MM.1S (cell line): Measurements from ENCODE around the gene SMARCA4.

Experiments
- DNase-seq: peaks from one replicate; pipeline ENCODE4 v3.0.0-alpha.2; 2015
- H2AFZ ChIP-seq: fragments of 300-600 bp; sonication (generic); 2 replicates; pipeline ENCODE4 v1.6.0; 2016; ENCODE audit warnings: antibody characterized with exemption, low read length
- H3F3A ChIP-seq: fragments of 300-600 bp; sonication (generic); 2 replicates; pipeline ENCODE4 v1.6.1; 2016; ENCODE audit warnings: mild to moderate bottlenecking, antibody characterized with exemption, low read length, moderate library complexity, mixed read lengths; ENCODE audit not compliant: insufficient read depth
- H3K27ac ChIP-seq: fragments of 300-600 bp; sonication (generic); 2 replicates; pipeline ENCODE4 v1.5.1; 2016; ENCODE audit warnings: mild to moderate bottlenecking, low read length
- H3K27me3 ChIP-seq: fragments of 300-600 bp; sonication (generic); replicated peaks from 2 replicates; pipeline ENCODE4 v1.6.0; 2016; ENCODE audit warnings: low read length; ENCODE audit not compliant: insufficient read depth
- H3K36me3 ChIP-seq: fragments of 300-600 bp; sonication (generic); replicated peaks from 2 replicates; pipeline ENCODE4 v1.6.1; 2016; ENCODE audit warnings: mild to moderate bottlenecking, low read length, mixed read lengths; ENCODE audit not compliant: insufficient read depth
- H3K4me1 ChIP-seq: fragments of 300-600 bp; sonication (generic); 2 replicates; pipeline ENCODE4 v1.6.1; 2016; ENCODE audit warnings: low read length, mixed read lengths
- H3K4me2 ChIP-seq: fragments of 300-600 bp; sonication (generic); 2 replicates; pipeline ENCODE4 v1.6.0; 2016; ENCODE audit warnings: low read depth, low read length
- H3K4me3 ChIP-seq: fragments of 300-600 bp; sonication (generic); 2 replicates; pipeline ENCODE4 v1.5.1; 2016; ENCODE audit warnings: low read length, mixed read lengths
- H3K79me2 ChIP-seq: fragments of 300-600 bp; sonication (generic); 2 replicates; pipeline ENCODE4 v1.6.1; 2016; ENCODE audit warnings: mixed run types, low read length, mixed read lengths
- H3K9ac ChIP-seq: fragments of 300-600 bp; sonication (generic); 2 replicates; pipeline ENCODE4 v1.6.1; 2016; ENCODE audit warnings: low read length, mixed read lengths
- H3K9me2 ChIP-seq: fragments of 300-600 bp; sonication (generic); replicated peaks from 2 replicates; pipeline ENCODE4 v1.6.1; 2016; ENCODE audit warnings: mild to moderate bottlenecking, low read length, mixed read lengths; ENCODE audit not compliant: insufficient read depth
- H3K9me3 ChIP-seq: fragments of 300-600 bp; sonication (generic); replicated peaks from 2 replicates; pipeline ENCODE4 v1.6.1; 2016; ENCODE audit warnings: mild to moderate bottlenecking, low read length, mixed read lengths; ENCODE audit not compliant: insufficient read depth
- H4K20me1 ChIP-seq: fragments of 300-600 bp; sonication (generic); 2 replicates; pipeline ENCODE4 v1.6.1; 2016; ENCODE audit warnings: mild to moderate bottlenecking, low read length, moderate library complexity, mixed read lengths; ENCODE audit not compliant: insufficient read depth
- CTCF ChIP-seq: fragments of 300-600 bp; sonication (generic); IDR thresholded peaks from 2 replicates; pipeline ENCODE4 v1.5.1; 2016; ENCODE audit warnings: antibody characterized with exemption, low read length, mixed read lengths
- EZH2 ChIP-seq: fragments of 300-600 bp; sonication (generic); optimal IDR thresholded peaks from 2 replicates; pipeline ENCODE3; 2017; ENCODE audit warnings: low read depth, mild to moderate bottlenecking, antibody characterized with exemption, low read length, mixed read lengths
- EZH2phosphoT487 ChIP-seq: fragments of 300-600 bp; sonication (generic); IDR thresholded peaks from 2 replicates; pipeline ENCODE4 v1.6.1; 2018; ENCODE audit warnings: antibody characterized with exemption, low read length

Gene SMARCA4

GRCh38 chr19:11090997-11091702, 130.3 kb downstream of the SMARCA4 start:
- Histone ChIP-seq H3F3A (peaks cover 64% of the 10 kb centered on the region), H3K9me2 (no peaks in the 10 kb centered on the region), H4K20me1 (peaks cover 4% of the 10 kb centered on the region; the same call in 1 of the 2 replicates), H3K79me2 (peaks cover 58% of the 10 kb centered on the region), H3K4me3 (peak overlapping the region; percentile 93), H3K9me3 (no peaks in the 10 kb centered on the region), H2AFZ (no peak overlapping the region), H3K36me3 (no peaks in the 10 kb centered on the region; the same call in 1 of the 2 replicates), H3K4me2 (peak overlapping the region; percentile 96), H3K9ac (peak overlapping the region; percentile 97), H3K27ac (peak overlapping the region; percentile 95), H3K27me3 (no peaks in the 10 kb centered on the region), H3K4me1 (peaks cover 42% of the 10 kb centered on the region)
- DNase-seq, result no peak
- TF ChIP-seq EZH2phosphoT487 (no peak), EZH2 (no peak), CTCF (no peak)

DNA sequence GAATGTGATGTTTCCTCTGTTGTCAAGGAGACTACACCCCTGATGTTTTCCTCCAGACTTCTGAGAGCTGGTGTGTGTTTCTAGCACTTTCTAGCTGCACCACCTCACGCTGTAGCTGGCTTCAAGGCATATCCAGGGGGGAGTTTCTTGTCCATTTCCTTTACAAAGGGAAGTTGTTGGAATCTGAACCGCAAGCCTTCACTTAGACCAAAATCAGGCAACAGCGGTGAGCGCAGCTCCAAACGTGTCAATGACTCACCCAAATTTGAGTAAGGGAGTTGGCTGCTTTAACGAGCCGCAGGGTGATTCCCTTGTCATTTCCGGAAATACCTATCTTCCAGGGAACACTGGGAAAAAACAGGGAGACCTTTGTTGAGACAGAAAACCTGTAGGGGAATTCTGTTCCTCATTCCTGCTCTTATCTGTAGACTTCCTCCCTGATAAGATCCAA, 130.9 kb downstream of the SMARCA4 start:
- Histone ChIP-seq H3K4me3 (peak overlapping the region; percentile 93), H3K27me3 (no peaks in the 10 kb centered on the region), H3K79me2 (peaks cover 63% of the 10 kb centered on the region), H3K36me3 (no peaks in the 10 kb centered on the region; the same call in 1 of the 2 replicates), H3K9me3 (no peaks in the 10 kb centered on the region), H3K4me1 (peaks cover 47% of the 10 kb centered on the region), H3K9me2 (no peaks in the 10 kb centered on the region), H3K4me2 (peak overlapping the region; percentile 96), H3K9ac (peak overlapping the region; percentile 97), H4K20me1 (peaks cover 8% of the 10 kb centered on the region; the same call in 1 of the 2 replicates), H3K27ac (peak overlapping the region; percentile 95), H2AFZ (no peak overlapping the region), H3F3A (peaks cover 70% of the 10 kb centered on the region)
- DNase-seq, result no peak
- TF ChIP-seq EZH2, result no peak
- no peak for TF ChIP-seq CTCF
- TF ChIP-seq EZH2phosphoT487, result no peak

DNA sequence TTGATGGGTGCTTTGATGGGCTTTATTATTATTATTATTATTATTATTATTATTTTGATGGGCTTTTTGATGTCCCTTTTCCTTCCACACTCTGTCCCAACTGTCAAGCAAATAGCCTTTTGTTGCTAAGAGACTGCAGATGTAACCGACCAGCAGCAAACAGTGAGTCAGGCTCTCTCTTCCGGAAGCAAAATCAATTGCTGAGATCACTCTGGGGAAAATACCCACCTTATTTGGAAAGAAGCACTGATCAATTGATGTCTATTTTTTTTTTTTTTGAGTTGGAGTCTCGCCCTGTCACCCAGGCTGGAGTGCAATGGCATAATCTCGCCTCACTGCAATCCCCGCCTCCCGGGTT, 131.3 kb downstream of the SMARCA4 start:
- H4K20me1 ChIP-seq, result peaks cover 9% of the 10 kb centered on the region; the same call in 1 of the 2 replicates

More for the DNA sequence above, 131.3 kb downstream of the SMARCA4 start:
- Histone ChIP-seq H3K4me1 (peaks cover 49% of the 10 kb centered on the region), H3K4me2 (peak overlapping the region; percentile 96; the same call in 1 of the 2 replicates), H3K9me2 (no peaks in the 10 kb centered on the region), H3F3A (peaks cover 72% of the 10 kb centered on the region), H3K79me2 (peaks cover 68% of the 10 kb centered on the region), H3K36me3 (no peaks in the 10 kb centered on the region; the same call in 1 of the 2 replicates), H3K27ac (peak overlapping the region; percentile 95; the same call in 1 of the 2 replicates), H3K9ac (peak overlapping the region; percentile 46; the same call in 1 of the 2 replicates), H2AFZ (no peak overlapping the region), H3K27me3 (no peaks in the 10 kb centered on the region), H3K9me3 (no peaks in the 10 kb centered on the region), H3K4me3 (peak overlapping the region; percentile 93; the same call in 1 of the 2 replicates)
- no peak for DNase-seq
- TF ChIP-seq CTCF, result no peak
- TF ChIP-seq EZH2, result no peak
- no peak for TF ChIP-seq EZH2phosphoT487
